ENCODE data around the gene PXK. TPM values are rescaled to one million over a fixed set of nuclear protein-coding genes. Genes with fewer than 3 reads are reported as not detected.

Gene PXK
- total RNA-seq, 3 donors from 2014 or later (not counting 1 experiment from before 2014, with no cell fraction given), result 42.1 to 53.8 (median 48.9) TPM

DNA sequence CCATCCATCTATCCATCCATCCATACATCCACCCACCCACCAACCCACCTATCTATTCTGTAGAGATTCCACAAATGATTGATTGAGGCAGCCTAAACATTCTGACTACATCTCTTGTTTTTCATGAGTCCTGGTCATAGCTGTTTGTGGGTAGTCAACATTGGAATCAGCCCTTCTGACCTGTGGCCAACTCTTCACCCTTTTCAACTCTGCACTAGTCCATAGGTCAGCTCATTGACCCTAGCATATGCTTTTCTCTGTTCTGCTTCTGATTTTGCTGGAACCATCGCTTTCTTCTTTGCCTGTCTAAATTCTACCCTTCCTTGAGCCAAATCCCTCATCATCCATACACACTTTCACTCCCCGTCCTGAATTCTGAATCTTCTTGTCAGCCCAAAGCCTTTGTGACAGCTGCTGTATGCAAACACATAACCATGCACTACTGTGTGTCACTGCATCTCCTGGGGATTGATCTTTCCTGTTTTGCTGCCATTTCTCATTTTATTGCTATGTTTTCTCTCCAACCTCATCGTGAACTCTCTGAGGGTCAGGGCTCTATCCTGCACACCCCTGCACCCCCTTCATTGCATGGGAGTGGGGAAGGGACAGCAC, 142.4 kb downstream of the PXK start:
- 75% methylated on average over 3 of the region's 3 CpGs for WGBS (ENCODE audit: insufficient coverage)
- intact Hi-C loops (cut with micrococcal nuclease), result no loop called here
- Histone ChIP-seq H3K4me3 (ENCODE audit: low read length) (no peak overlapping the region), H3K9me3 (ENCODE audit: control insufficient read depth, insufficient read depth, low read length) (no peaks in the 10 kb centered on the region), H3K27ac (ENCODE audit: low read length) (no peak overlapping the region), H3K4me1 (ENCODE audit: control insufficient read depth, insufficient read depth, low read length) (peaks cover 32% of the 10 kb centered on the region), H3K27me3 (ENCODE audit: control insufficient read depth, insufficient read depth, low read length) (no peaks in the 10 kb centered on the region), H3K36me3 (ENCODE audit: control insufficient read depth, insufficient read depth, low read length) (no peaks in the 10 kb centered on the region)
- Mint-ChIP-seq H3K27me3 (ENCODE audit: low read depth in 2 of 2) (peaks cover 0 to 3% of the 10 kb centered on the region in 2 donors), H3K9me3 (no peaks in the 10 kb centered on the region), H3K4me3 (no peak overlapping the region), H3K27ac (no peak overlapping the region), H3K36me3 (no peaks in the 10 kb centered on the region), H3K4me1 (peaks cover 30 to 35% of the 10 kb centered on the region in 2 donors)
- no peak for ATAC-seq
- DNase-seq, result no peak
- TF ChIP-seq, protein P1, sequence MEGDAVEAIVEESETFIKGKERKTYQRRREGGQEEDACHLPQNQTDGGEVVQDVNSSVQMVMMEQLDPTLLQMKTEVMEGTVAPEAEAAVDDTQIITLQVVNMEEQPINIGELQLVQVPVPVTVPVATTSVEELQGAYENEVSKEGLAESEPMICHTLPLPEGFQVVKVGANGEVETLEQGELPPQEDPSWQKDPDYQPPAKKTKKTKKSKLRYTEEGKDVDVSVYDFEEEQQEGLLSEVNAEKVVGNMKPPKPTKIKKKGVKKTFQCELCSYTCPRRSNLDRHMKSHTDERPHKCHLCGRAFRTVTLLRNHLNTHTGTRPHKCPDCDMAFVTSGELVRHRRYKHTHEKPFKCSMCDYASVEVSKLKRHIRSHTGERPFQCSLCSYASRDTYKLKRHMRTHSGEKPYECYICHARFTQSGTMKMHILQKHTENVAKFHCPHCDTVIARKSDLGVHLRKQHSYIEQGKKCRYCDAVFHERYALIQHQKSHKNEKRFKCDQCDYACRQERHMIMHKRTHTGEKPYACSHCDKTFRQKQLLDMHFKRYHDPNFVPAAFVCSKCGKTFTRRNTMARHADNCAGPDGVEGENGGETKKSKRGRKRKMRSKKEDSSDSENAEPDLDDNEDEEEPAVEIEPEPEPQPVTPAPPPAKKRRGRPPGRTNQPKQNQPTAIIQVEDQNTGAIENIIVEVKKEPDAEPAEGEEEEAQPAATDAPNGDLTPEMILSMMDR (IDR thresholded peaks at IDR 0.05), result no peak

Other genes with a start within 250 kb of the PXK start
- gene DNASE1L3, start 121.9 kb upstream of the PXK start, total RNA-seq, result 1 to 10 TPM in 1 of 3 donors, not detected in 2; 1.3 TPM
- 10 to 100 TPM in 1 of 3 donors, 1 to 10 TPM in 2; 5.0 to 10.6 (median 9.3) TPM for gene ABHD6, start 95.1 kb upstream of the PXK start, total RNA-seq
- gene RPP14, start 26.6 kb upstream of the PXK start, total RNA-seq, result 10 to 100 TPM; 13.1 to 18.8 (median 17.0) TPM
- 1 to 10 TPM; 3.3 to 5.5 (median 3.7) TPM for gene HTD2, start 26.4 kb upstream of the PXK start, total RNA-seq
- gene PDHB, start 100.9 kb downstream of the PXK start, total RNA-seq, result 10 to 100 TPM; 33.7 to 52.4 (median 39.9) TPM
- 10 to 100 TPM in 1 of 3 donors, 1 to 10 TPM in 2; 4.5 to 12.9 (median 7.5) TPM for gene KCTD6, start 159.2 kb downstream of the PXK start, total RNA-seq
- not detected for gene ACOX2, start 204.3 kb downstream of the PXK start, total RNA-seq
- gene FAM107A, start 244.5 kb downstream of the PXK start, total RNA-seq, result not detected